VCaP (cell line): Measurements from ENCODE around the gene OXT.
"Not testable (repeated sequence)": the region's sequence is repeated elsewhere in the genome, so short reads cannot be mapped to it uniquely, and the experiment has no call there.

Experiments
- H3K27ac ChIP-seq: fragments of 450-650 bp; 2 replicates; pipeline ENCODE4 v1.5.1; 2017
- CTCF ChIP-seq: fragments of 450-650 bp; conservative IDR thresholded peaks from 2 replicates; pipeline ENCODE4 v1.5.1; 2017; ENCODE audit warnings: mild to moderate bottlenecking, moderate library complexity

OXT gene

GRCh38 chr20:3111507-3111906, 40.1 kb downstream of the OXT start:
- no peak for TF ChIP-seq CTCF
- H3K27ac ChIP-seq, result no peak overlapping the region

- TF ChIP-seq CTCF, result no peak
- no peak overlapping the region for H3K27ac ChIP-seq
Observed at GRCh38 chr20:3111995-3112394, 40.6 kb downstream of the OXT start.

GRCh38 chr20:3115190-3116107, 44.0 kb downstream of the OXT start:
- peak; percentile 95 for TF ChIP-seq CTCF
- peak overlapping the region; percentile 13; the same call in 1 of the 2 replicates for H3K27ac ChIP-seq

- no peak for TF ChIP-seq CTCF
- H3K27ac ChIP-seq, result no peak overlapping the region
Observed at GRCh38 chr20:3116341-3116740, 44.9 kb downstream of the OXT start.

GRCh38 chr20:3117839-3118379, 46.5 kb downstream of the OXT start:
- not testable (repeated sequence) for H3K27ac ChIP-seq

- TF ChIP-seq CTCF, result no peak
- no peak overlapping the region for H3K27ac ChIP-seq
Observed at GRCh38 chr20:3119044-3119443, 47.6 kb downstream of the OXT start.

GRCh38 chr20:3121271-3121911, 50.0 kb downstream of the OXT start:
- no peak overlapping the region for H3K27ac ChIP-seq
- TF ChIP-seq CTCF, result no peak
